Measurements from ENCODE around the gene TAC3.

TAC3 gene

GRCh38 chr12:57047981-57048380 lies 31.7 kb upstream of the TAC3 start:
- H3K9ac ChIP-seq (ENCODE audit: low read depth, low read length), result no peak overlapping the region
- no peaks in the 10 kb centered on the region for H3K4me1 ChIP-seq (ENCODE audit: control insufficient read depth, insufficient read depth, low read length)
- no peak overlapping the region for H3K4me3 ChIP-seq (ENCODE audit: low read depth, low read length)
- H3K9me3 ChIP-seq (ENCODE audit: control insufficient read depth, insufficient read depth, low read length), result no peaks in the 10 kb centered on the region
- no peak overlapping the region for H3K27ac ChIP-seq (ENCODE audit: low read depth, low read length)
- H3K36me3 ChIP-seq (ENCODE audit: control insufficient read depth, insufficient read depth, low read length), result no peaks in the 10 kb centered on the region
- no peaks in the 10 kb centered on the region for H3K27me3 ChIP-seq (ENCODE audit: control insufficient read depth, insufficient read depth, low read length)

- H3K4me1 ChIP-seq (ENCODE audit: control insufficient read depth, insufficient read depth, low read length), result no peaks in the 10 kb centered on the region
- H3K9me3 ChIP-seq (ENCODE audit: control insufficient read depth, insufficient read depth, low read length), result no peaks in the 10 kb centered on the region
- H3K27me3 ChIP-seq (ENCODE audit: control insufficient read depth, insufficient read depth, low read length), result no peaks in the 10 kb centered on the region
- H3K9ac ChIP-seq (ENCODE audit: low read depth, low read length), result no peak overlapping the region
- H3K4me3 ChIP-seq (ENCODE audit: low read depth, low read length), result no peak overlapping the region
- H3K36me3 ChIP-seq (ENCODE audit: control insufficient read depth, insufficient read depth, low read length), result no peaks in the 10 kb centered on the region
- no peak overlapping the region for H3K27ac ChIP-seq (ENCODE audit: low read depth, low read length)
Observed at GRCh38 chr12:57046947-57047890, 30.9 kb upstream of the TAC3 start.

- no peak overlapping the region for H3K9ac ChIP-seq (ENCODE audit: low read depth, low read length)
- no peaks in the 10 kb centered on the region for H3K27me3 ChIP-seq (ENCODE audit: control insufficient read depth, insufficient read depth, low read length)
- no peaks in the 10 kb centered on the region for H3K4me1 ChIP-seq (ENCODE audit: control insufficient read depth, insufficient read depth, low read length)
- H3K27ac ChIP-seq (ENCODE audit: low read depth, low read length), result no peak overlapping the region
- no peaks in the 10 kb centered on the region for H3K36me3 ChIP-seq (ENCODE audit: control insufficient read depth, insufficient read depth, low read length)
- H3K4me3 ChIP-seq (ENCODE audit: low read depth, low read length), result no peak overlapping the region
- H3K9me3 ChIP-seq (ENCODE audit: control insufficient read depth, insufficient read depth, low read length), result no peaks in the 10 kb centered on the region
Observed at GRCh38 chr12:57046086-57046791, 29.9 kb upstream of the TAC3 start.

GRCh38 chr12:57044889-57045288 lies 28.6 kb upstream of the TAC3 start:
- H3K27me3 ChIP-seq (ENCODE audit: control insufficient read depth, insufficient read depth, low read length), result no peaks in the 10 kb centered on the region
- H3K4me1 ChIP-seq (ENCODE audit: control insufficient read depth, insufficient read depth, low read length), result no peaks in the 10 kb centered on the region
- no peaks in the 10 kb centered on the region for H3K9me3 ChIP-seq (ENCODE audit: control insufficient read depth, insufficient read depth, low read length)
- no peak overlapping the region for H3K9ac ChIP-seq (ENCODE audit: low read depth, low read length)
- no peaks in the 10 kb centered on the region for H3K36me3 ChIP-seq (ENCODE audit: control insufficient read depth, insufficient read depth, low read length)
- no peak overlapping the region for H3K4me3 ChIP-seq (ENCODE audit: low read depth, low read length)
- H3K27ac ChIP-seq (ENCODE audit: low read depth, low read length), result no peak overlapping the region

- no peaks in the 10 kb centered on the region for H3K27me3 ChIP-seq (ENCODE audit: control insufficient read depth, insufficient read depth, low read length)
- H3K27ac ChIP-seq (ENCODE audit: low read depth, low read length), result no peak overlapping the region
- no peaks in the 10 kb centered on the region for H3K36me3 ChIP-seq (ENCODE audit: control insufficient read depth, insufficient read depth, low read length)
- no peaks in the 10 kb centered on the region for H3K9me3 ChIP-seq (ENCODE audit: control insufficient read depth, insufficient read depth, low read length)
- H3K4me3 ChIP-seq (ENCODE audit: low read depth, low read length), result no peak overlapping the region
- H3K4me1 ChIP-seq (ENCODE audit: control insufficient read depth, insufficient read depth, low read length), result no peaks in the 10 kb centered on the region
- H3K9ac ChIP-seq (ENCODE audit: low read depth, low read length), result no peak overlapping the region
Observed at GRCh38 chr12:57044468-57044867, 28.1 kb upstream of the TAC3 start.

- Histone ChIP-seq H3K9me3 (ENCODE audit: control insufficient read depth, insufficient read depth, low read length) (no peaks in the 10 kb centered on the region), H3K27me3 (ENCODE audit: control insufficient read depth, insufficient read depth, low read length) (no peaks in the 10 kb centered on the region), H3K4me3 (ENCODE audit: low read depth, low read length) (no peak overlapping the region), H3K27ac (ENCODE audit: low read depth, low read length) (no peak overlapping the region), H3K36me3 (ENCODE audit: control insufficient read depth, insufficient read depth, low read length) (no peaks in the 10 kb centered on the region), H3K9ac (ENCODE audit: low read depth, low read length) (no peak overlapping the region), H3K4me1 (ENCODE audit: control insufficient read depth, insufficient read depth, low read length) (no peaks in the 10 kb centered on the region)
Observed at GRCh38 chr12:57042695-57043094, 26.4 kb upstream of the TAC3 start.

GRCh38 chr12:57040750-57041149 lies 24.4 kb upstream of the TAC3 start:
- no peaks in the 10 kb centered on the region for H3K36me3 ChIP-seq (ENCODE audit: control insufficient read depth, insufficient read depth, low read length)
- H3K4me3 ChIP-seq (ENCODE audit: low read depth, low read length), result no peak overlapping the region
- no peaks in the 10 kb centered on the region for H3K4me1 ChIP-seq (ENCODE audit: control insufficient read depth, insufficient read depth, low read length)
- H3K9me3 ChIP-seq (ENCODE audit: control insufficient read depth, insufficient read depth, low read length), result no peaks in the 10 kb centered on the region
- no peak overlapping the region for H3K9ac ChIP-seq (ENCODE audit: low read depth, low read length)
- no peak overlapping the region for H3K27ac ChIP-seq (ENCODE audit: low read depth, low read length)
- no peaks in the 10 kb centered on the region for H3K27me3 ChIP-seq (ENCODE audit: control insufficient read depth, insufficient read depth, low read length)

- Histone ChIP-seq H3K9me3 (ENCODE audit: control insufficient read depth, insufficient read depth, low read length) (no peaks in the 10 kb centered on the region), H3K4me3 (ENCODE audit: low read depth, low read length) (no peak overlapping the region), H3K27ac (ENCODE audit: low read depth, low read length) (no peak overlapping the region), H3K9ac (ENCODE audit: low read depth, low read length) (no peak overlapping the region), H3K4me1 (ENCODE audit: control insufficient read depth, insufficient read depth, low read length) (no peaks in the 10 kb centered on the region), H3K36me3 (ENCODE audit: control insufficient read depth, insufficient read depth, low read length) (no peaks in the 10 kb centered on the region), H3K27me3 (ENCODE audit: control insufficient read depth, insufficient read depth, low read length) (no peaks in the 10 kb centered on the region)
Observed at GRCh38 chr12:57040211-57040610, 23.9 kb upstream of the TAC3 start.

- no peak overlapping the region for H3K4me3 ChIP-seq (ENCODE audit: low read depth, low read length)
- H3K9me3 ChIP-seq (ENCODE audit: control insufficient read depth, insufficient read depth, low read length), result no peaks in the 10 kb centered on the region
- H3K27ac ChIP-seq (ENCODE audit: low read depth, low read length), result no peak overlapping the region
- no peaks in the 10 kb centered on the region for H3K27me3 ChIP-seq (ENCODE audit: control insufficient read depth, insufficient read depth, low read length)
- no peaks in the 10 kb centered on the region for H3K4me1 ChIP-seq (ENCODE audit: control insufficient read depth, insufficient read depth, low read length)
- no peak overlapping the region for H3K9ac ChIP-seq (ENCODE audit: low read depth, low read length)
- H3K36me3 ChIP-seq (ENCODE audit: control insufficient read depth, insufficient read depth, low read length), result no peaks in the 10 kb centered on the region
Observed at GRCh38 chr12:57039016-57039798, 22.9 kb upstream of the TAC3 start.

- Histone ChIP-seq H3K9ac (ENCODE audit: low read depth, low read length) (no peak overlapping the region), H3K9me3 (ENCODE audit: control insufficient read depth, insufficient read depth, low read length) (no peaks in the 10 kb centered on the region), H3K4me1 (ENCODE audit: control insufficient read depth, insufficient read depth, low read length) (no peaks in the 10 kb centered on the region), H3K27me3 (ENCODE audit: control insufficient read depth, insufficient read depth, low read length) (no peaks in the 10 kb centered on the region), H3K36me3 (ENCODE audit: control insufficient read depth, insufficient read depth, low read length) (no peaks in the 10 kb centered on the region), H3K27ac (ENCODE audit: low read depth, low read length) (no peak overlapping the region), H3K4me3 (ENCODE audit: low read depth, low read length) (no peak overlapping the region)
Observed at GRCh38 chr12:57037264-57037663, 20.9 kb upstream of the TAC3 start.

Data from HUES48 (cell line).